OCI-LY7 (cell line): ENCODE results near the gene SRGAP3. TPM values are rescaled to one million over a fixed set of nuclear protein-coding genes. Genes with fewer than 3 reads are reported as not detected.

ENCODE experiments used
- BruUV-seq: library from RNA; stranded (reverse); fragments of 400-500 nt; replicated peaks from 2 replicates; lab custom pipeline; 2021; lab: Mats Ljungman, UMichigan
- CTCF ChIA-PET: fragments of 300-600 bp; sonication (Branson Sonifier 250); formaldehyde crosslinking; loops from one replicate; lab custom pipeline; 2022; ENCODE audit warnings: antibody characterized with exemption; ENCODE audit not compliant: unreplicated experiment; lab: Charles Lee
- POLR2A ChIA-PET: fragments of 300-600 bp; sonication (Branson Sonifier 250); formaldehyde crosslinking; loops from one replicate; lab custom pipeline; 2022; ENCODE audit warnings: antibody characterized with exemption; lab: Charles Lee
- DNase-seq: peaks from one replicate; pipeline ENCODE4 v3.0.0-alpha.2; 2015; ENCODE audit warnings: low spot score
- H2AFZ ChIP-seq: fragments of 200-600 bp; sonication (generic), shearing (Covaris generic); 2 replicates; pipeline ENCODE4 v1.6.1; 2014; ENCODE audit warnings: mild to moderate bottlenecking, antibody characterized with exemption, low read length, moderate library complexity
- H3K27ac ChIP-seq: fragments of 200-600 bp; sonication (generic); 2 replicates; pipeline ENCODE4 v1.5.1; 2014; ENCODE audit warnings: mixed run types, low read depth, mild to moderate bottlenecking, moderate library complexity, low read length, inconsistent platforms; ENCODE audit not compliant: poor library complexity, severe bottlenecking
- H3K36me3 ChIP-seq: fragments of 200-600 bp; sonication (generic); 2 replicates; pipeline ENCODE4 v1.6.1; 2014; ENCODE audit warnings: mild to moderate bottlenecking, antibody characterized with exemption, low read length, moderate library complexity, mixed read lengths; ENCODE audit not compliant: insufficient read depth
- H3K4me1 ChIP-seq: fragments of 200-600 bp; sonication (generic); 2 replicates; pipeline ENCODE4 v1.5.1; 2014; ENCODE audit warnings: mild to moderate bottlenecking, low read length; ENCODE audit not compliant: insufficient read depth, poor library complexity, severe bottlenecking
- H3K4me2 ChIP-seq: fragments of 200-600 bp; sonication (generic); 2 replicates; pipeline ENCODE4 v1.6.1; 2014; ENCODE audit warnings: mild to moderate bottlenecking, low read length
- H3K4me3 ChIP-seq: fragments of 200-600 bp; sonication (generic); 2 replicates; pipeline ENCODE4 v1.5.1; 2014; ENCODE audit warnings: mild to moderate bottlenecking, low read depth, low read length; ENCODE audit not compliant: poor library complexity, severe bottlenecking
- H3K79me2 ChIP-seq: fragments of 200-600 bp; sonication (generic); 2 replicates; pipeline ENCODE4 v1.6.1; 2016; ENCODE audit warnings: low read depth, mild to moderate bottlenecking, low read length, moderate library complexity, mixed read lengths; ENCODE audit not compliant: insufficient read depth
- H3K9me2 ChIP-seq: fragments of 200-600 bp; sonication (generic); 2 replicates; pipeline ENCODE4 v1.6.1; 2016; ENCODE audit warnings: mild to moderate bottlenecking, low read length, mixed read lengths; ENCODE audit not compliant: insufficient read depth
- H3K9me3 ChIP-seq: fragments of 200-600 bp; sonication (generic); 2 replicates; pipeline ENCODE4 v1.6.1; 2014; ENCODE audit warnings: mild to moderate bottlenecking, mixed run types, low read length, mixed read lengths
- H4K20me1 ChIP-seq: fragments of 200-600 bp; sonication (generic); 2 replicates; pipeline ENCODE4 v1.6.1; 2014; ENCODE audit warnings: mild to moderate bottlenecking, antibody characterized with exemption, low read length, moderate library complexity, mixed read lengths; ENCODE audit not compliant: insufficient read depth
- CTCF ChIP-seq: fragments of 200-600 bp; sonication (generic); conservative IDR thresholded peaks from 2 replicates; pipeline ENCODE4 v1.5.1; 2014; ENCODE audit warnings: mild to moderate bottlenecking, antibody characterized with exemption, low read length, moderate library complexity, mixed read lengths
- EZH2phosphoT487 ChIP-seq: fragments of 200-600 bp; sonication (generic); IDR thresholded peaks from 2 replicates; pipeline ENCODE4 v1.6.1; 2018; ENCODE audit warnings: low read depth, borderline replicate concordance, mild to moderate bottlenecking, mixed run types, antibody characterized with exemption, low read length, moderate library complexity, mixed read lengths
- intact Hi-C: fragments of 100-400 bp; cut with micrococcal nuclease; formaldehyde crosslinking; loops from one replicate; pipeline ENCODE4 v1.10.0; 2022; ENCODE audit not compliant: unreplicated experiment
- total RNA-seq, 2 experiments: library from RNA; depleted of rRNA in 1 of 2; stranded (reverse); fragments of >200 nt in 1 of 2; shearing (Covaris generic) in 1 of 2; gene quantifications; 2 replicates each; pipeline ENCODE4 v1.2.3, GENCODE V29; 2014 to 2022

The SRGAP3 gene
- total RNA-seq, 2 experiments from 2014 or later: 1.5 to 1.7 TPM

GRCh38 chr3:9135930-9136525 lies 113.4 kb downstream of the SRGAP3 start:
- Histone ChIP-seq H3K4me2 (no peak overlapping the region), H3K9me2 (no peaks in the 10 kb centered on the region), H4K20me1 (no peaks in the 10 kb centered on the region), H3K79me2 (no peaks in the 10 kb centered on the region), H3K4me1 (no peaks in the 10 kb centered on the region), H3K27ac (no peak overlapping the region), H2AFZ (no peak overlapping the region), H3K9me3 (no peaks in the 10 kb centered on the region), H3K4me3 (no peak overlapping the region), H3K36me3 (no peaks in the 10 kb centered on the region)
- ChIA-PET POLR2A (no interaction called here), CTCF (no interaction called here)
- DNase-seq: no peak
- no peak for TF ChIP-seq EZH2phosphoT487
- TF ChIP-seq CTCF: no peak
- no TSS peak for BruUV-seq
- intact Hi-C loops: no loop called here

GRCh38 chr3:9135526-9135925 lies 113.9 kb downstream of the SRGAP3 start:
- DNase-seq: no peak
- Histone ChIP-seq H3K4me2 (no peak overlapping the region), H3K79me2 (no peaks in the 10 kb centered on the region), H3K9me2 (no peaks in the 10 kb centered on the region), H3K4me1 (no peaks in the 10 kb centered on the region), H3K27ac (no peak overlapping the region), H3K4me3 (no peak overlapping the region), H2AFZ (no peak overlapping the region), H3K36me3 (no peaks in the 10 kb centered on the region), H3K9me3 (no peaks in the 10 kb centered on the region), H4K20me1 (no peaks in the 10 kb centered on the region)
- ChIA-PET CTCF (no interaction called here), POLR2A (no interaction called here)
- intact Hi-C loops: no loop called here
- no TSS peak for BruUV-seq
- TF ChIP-seq CTCF (no peak), EZH2phosphoT487 (no peak)

- no peaks in the 10 kb centered on the region for H3K9me3 ChIP-seq
- no peak overlapping the region for H2AFZ ChIP-seq
- H3K9me2 ChIP-seq: no peaks in the 10 kb centered on the region
- CTCF ChIA-PET: no interaction called here
- intact Hi-C loops: no loop called here
- no peaks in the 10 kb centered on the region for H3K36me3 ChIP-seq
- no peak for DNase-seq
- TF ChIP-seq CTCF: no peak
- no peak for TF ChIP-seq EZH2phosphoT487
- H3K4me3 ChIP-seq: no peak overlapping the region
- H3K27ac ChIP-seq: no peak overlapping the region
- no peaks in the 10 kb centered on the region for H4K20me1 ChIP-seq
- BruUV-seq: no TSS peak
- no peaks in the 10 kb centered on the region for H3K79me2 ChIP-seq
- no peak overlapping the region for H3K4me2 ChIP-seq
- no peaks in the 10 kb centered on the region for H3K4me1 ChIP-seq
- POLR2A ChIA-PET: no interaction called here
Measured at GRCh38 chr3:9133656-9134055, 115.8 kb downstream of the SRGAP3 start.
